HG03066 (cell line): Measurements from ENCODE around the gene NR5A2.

Experiments used
- ATAC-seq: cut with Tn5 transposase; IDR thresholded peaks from one replicate; pipeline ENCODE4 v1.9.1; 2021; ENCODE audit warnings: low read depth; ENCODE audit not compliant: unreplicated experiment

The NR5A2 gene

DNA sequence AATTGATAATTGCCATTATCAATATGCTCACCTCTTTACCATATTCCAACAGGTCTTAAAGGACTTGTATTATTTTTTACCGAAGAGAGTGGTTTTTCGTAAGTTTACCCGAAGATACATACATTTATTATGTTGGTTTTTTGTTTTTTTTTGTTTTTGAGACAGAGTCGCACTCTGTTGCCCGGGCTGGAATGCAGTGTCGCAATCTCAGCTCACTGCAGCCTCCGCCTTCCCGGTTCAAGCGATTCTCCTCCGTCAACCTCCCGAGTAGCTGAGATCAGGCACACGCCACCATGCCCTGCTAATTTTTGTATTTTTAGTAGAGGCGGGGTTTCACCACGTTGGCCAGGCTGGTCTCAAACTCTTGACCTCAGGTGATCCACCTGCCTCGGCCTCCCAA, 30.8 kb downstream of the NR5A2 start:
- no peak for ATAC-seq

GRCh38 chr1:200062143-200062542, 34.6 kb downstream of the NR5A2 start:
- no peak for ATAC-seq

DNA sequence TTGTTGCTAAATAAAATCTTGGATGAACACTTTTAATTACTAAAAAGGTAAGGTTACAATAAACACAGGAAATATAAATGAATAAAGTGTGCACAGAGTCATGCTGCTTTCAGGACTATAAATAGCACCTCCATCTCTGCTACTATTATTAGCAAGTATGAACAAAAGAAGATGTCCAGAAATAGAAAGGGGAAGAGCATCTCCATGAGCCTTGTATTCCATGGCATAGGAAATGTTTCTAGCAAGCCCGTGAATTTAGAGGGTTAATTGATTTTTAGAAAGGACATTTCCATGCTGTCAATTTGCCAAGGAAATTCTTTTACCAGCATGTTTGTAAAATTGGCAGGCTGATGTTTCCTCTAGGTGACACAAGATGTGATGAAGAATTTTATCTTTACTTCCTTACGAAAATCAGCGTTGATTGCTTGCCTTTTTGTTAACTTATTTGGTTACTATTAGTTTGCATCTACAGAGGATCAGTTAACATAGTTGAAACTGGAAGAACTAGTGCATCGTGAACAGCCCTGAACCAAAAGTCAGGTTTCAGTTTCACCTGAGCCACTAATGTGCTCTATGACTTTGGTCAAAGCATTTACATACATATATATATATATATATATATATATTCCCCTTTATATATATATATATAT, 45.3 kb downstream of the NR5A2 start:
- ATAC-seq = peak; percentile 98

GRCh38 chr1:200073286-200073637, 45.8 kb downstream of the NR5A2 start:
- peak; percentile 45 for ATAC-seq

GRCh38 chr1:200075522-200075921, 48.0 kb downstream of the NR5A2 start:
- no peak for ATAC-seq

GRCh38 chr1:200075938-200076546, 48.5 kb downstream of the NR5A2 start:
- ATAC-seq = no peak

DNA sequence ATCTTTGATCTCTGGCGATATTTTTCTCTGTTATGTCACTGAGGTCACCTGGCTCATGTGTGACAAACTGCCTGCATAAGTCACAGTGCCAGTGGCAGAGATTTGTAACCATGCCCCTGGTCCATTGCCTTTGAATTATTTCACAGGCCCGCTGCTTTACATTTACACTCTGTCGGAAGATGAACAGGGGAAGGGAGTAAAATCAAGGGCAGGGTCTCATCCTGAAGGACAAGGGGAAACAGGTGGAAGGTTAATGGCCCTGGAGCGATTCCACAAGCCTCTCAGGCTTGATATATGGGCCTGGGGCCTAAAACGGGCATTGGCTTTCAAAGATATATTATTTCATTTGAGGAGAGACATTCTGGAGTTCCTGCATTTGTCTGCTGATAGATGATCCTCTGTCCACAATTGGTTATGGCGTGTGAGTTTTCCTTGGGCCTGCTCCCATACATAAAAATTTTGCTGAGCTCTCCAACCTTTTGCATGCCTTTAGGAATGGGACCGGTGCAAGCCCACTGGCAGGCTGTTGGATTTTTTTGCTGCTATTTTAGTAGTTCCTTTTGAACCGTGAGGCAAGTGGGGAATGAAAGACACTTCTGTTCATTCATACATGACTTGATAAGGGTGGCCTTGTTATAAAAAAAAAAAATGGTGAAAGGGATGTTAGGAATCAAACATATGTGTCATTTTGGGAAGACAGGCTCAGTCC, 51.9 kb downstream of the NR5A2 start:
- no peak for ATAC-seq

DNA sequence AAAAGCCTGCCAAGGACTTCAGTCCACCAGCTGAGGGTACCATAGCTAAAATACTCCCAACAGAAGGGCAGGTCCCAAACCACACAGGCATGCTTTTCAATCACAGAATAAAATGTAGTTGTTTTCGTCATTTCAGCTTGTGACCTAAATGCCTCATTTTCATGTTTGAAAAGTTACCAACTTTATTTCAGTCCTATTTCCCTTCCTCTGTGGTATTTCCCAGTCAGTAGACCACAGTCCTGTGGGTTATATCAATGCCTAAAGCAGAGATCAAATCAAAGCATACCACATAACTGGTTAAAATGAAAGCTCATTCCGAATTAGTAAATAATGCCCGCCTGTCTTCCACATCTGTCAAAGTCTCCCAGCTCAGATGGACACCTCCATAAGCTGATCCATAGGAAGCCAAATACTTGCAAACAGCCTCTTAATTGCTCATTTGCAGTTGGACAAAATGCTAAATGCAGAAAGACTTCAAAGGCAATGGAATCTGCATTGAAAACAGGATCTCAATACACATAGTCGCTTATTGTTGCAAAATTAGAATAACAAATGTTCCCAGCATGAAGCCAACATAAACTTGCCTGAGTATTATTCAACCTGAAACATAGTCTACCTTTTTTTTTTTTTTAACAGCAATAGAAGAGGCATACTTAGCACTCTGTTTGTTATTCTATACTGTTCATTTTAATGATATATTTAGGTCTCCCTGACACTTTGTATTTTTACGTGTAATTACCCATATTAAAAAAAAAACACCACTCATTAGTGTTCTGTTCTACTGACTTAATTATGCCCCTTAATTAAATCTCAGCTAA, 53.9 kb downstream of the NR5A2 start:
- no peak for ATAC-seq

DNA sequence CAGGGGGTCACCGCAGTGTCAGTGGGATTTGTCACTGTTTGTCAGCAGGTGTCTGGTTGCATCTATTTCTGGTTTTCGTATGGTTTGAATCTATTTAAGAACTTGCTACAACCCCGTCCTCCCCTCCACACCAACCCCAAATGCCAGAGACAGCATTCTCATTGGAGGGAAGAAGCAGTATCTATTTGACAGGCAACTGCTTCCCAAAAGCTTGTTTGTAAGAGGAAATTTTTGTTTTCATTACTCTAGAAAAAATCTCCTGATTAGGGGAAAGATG, 54.4 kb downstream of the NR5A2 start:
- ATAC-seq = no peak

DNA sequence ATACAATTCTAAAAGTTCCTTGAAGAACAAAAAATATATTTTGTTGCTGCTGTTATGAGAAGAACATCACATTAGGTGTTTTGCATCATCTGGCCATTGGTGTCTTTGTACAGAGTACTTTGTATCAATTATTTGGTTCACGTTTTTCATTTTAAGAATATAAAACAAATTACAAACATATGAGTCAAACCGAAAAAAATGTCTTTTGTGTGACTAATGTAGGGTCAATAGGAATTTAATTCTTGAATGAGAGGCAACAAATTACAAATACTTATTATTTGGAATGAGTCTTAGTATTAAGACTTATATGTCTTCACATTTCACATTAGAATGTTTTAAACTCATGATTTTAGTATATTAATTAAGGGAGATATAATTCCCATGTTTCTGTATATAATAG, 54.8 kb downstream of the NR5A2 start:
- ATAC-seq = no peak

- ATAC-seq = no peak
Observed at GRCh38 chr1:200090252-200091159, 63.0 kb downstream of the NR5A2 start.

GRCh38 chr1:200095057-200095577, 67.6 kb downstream of the NR5A2 start:
- ATAC-seq = no peak

DNA sequence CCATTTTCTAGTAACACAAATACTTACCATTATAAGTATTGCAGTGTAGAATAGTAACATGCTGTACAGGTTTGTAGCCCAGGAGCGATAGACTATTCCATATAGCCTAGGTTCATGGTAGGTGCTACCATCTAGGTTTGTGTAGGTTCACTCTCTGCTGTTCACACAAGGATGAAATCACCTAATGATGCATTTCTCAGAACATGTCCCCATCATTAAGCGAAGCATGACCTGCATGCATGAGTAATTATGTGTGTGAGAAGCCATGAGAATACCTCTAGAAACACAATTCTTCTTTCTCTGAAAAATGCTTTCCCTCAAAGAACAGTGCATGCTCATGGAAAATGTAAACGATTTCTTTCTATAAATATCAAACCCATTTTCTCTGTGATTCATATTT, 69.3 kb downstream of the NR5A2 start:
- ATAC-seq = no peak

DNA sequence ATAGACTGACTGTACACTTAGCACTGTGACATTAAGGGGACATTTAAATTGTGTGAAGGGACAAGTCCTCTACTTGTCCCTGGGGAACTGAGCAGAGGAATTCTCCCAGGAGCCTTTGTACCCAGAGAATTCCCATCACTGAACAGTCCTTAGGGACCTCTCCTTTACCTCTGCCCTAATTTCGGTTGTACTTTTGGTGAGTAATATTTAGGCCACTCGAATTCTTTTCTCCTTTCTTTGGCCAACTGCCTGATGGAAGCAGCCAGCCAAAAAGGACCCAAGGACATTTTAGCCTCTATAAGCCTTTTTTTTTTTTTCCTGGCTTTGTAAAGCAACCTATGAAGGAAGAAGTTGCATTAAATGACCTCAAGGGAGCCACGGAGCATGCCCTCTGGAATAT, 71.5 kb downstream of the NR5A2 start:
- ATAC-seq = no peak

DNA sequence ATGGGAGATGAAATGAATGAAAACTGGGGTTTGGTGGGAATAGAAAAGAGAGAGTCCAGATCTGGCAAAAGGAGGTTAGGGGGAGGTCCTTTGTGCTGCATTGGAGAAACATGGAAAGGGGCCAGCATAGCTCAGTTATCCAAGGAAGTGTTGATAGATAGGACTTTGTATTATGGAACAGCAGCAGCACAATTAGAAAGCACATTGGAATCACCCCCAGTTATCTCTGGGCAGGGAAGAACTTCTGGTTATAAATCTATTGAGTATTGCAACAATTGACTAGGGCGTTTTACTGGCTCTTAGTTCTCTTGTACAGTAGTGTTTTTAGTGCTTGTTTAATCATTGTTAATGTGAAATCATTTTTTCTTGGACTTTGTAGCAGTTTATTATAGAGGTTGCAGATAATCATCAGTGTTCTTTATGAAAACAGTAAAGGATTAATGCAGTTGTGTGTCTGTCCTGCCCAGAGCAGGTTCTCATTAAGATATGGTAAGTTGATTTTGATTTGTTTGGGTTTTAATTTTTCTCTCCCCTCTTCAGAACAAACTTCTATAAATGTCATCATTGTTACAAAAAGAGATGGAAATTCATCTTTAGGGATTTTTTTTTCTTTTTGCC, 76.6 kb downstream of the NR5A2 start:
- ATAC-seq = no peak

DNA sequence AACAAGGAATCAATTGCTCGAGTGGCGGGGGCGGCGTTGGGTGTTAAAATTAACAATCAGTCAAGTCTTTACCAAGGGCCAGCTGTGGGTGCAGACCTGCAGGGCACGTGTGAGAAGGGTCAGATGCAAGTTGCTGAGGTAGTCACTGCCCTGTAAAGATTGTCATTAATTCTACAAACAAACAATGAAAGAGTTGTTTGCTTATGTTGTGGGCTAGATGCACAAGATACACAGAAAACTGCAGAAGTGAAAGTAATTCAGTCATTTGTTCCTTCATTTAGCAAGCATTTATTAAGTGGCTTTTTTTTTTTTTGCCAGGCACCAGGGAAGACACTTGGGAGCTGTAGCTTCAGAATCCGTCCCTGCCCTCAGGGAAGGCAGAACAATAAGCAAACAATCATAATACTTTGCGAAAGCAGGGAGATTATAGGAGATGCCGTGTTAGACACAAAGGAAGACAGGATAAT, 79.5 kb downstream of the NR5A2 start:
- no peak for ATAC-seq

DNA sequence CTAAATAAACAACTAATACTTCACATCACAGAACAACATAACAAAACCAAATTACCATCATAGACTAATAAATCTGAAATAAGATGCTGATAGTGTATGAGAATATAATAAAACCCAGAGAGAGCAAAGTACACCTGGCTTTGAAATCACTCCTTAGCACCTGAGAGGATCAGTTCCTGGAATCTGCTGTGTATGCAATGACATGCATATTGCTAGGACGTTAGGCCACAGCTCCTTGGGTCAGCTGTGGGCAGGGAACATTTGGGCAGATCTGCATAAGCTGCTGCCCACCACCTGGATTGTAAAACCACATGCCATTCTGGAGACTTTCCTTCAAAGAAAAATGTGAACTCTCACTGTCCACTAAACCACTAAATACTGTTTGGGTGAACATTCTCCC, 81.1 kb downstream of the NR5A2 start:
- no peak for ATAC-seq

GRCh38 chr1:200112290-200112689, 84.8 kb downstream of the NR5A2 start:
- no peak for ATAC-seq

DNA sequence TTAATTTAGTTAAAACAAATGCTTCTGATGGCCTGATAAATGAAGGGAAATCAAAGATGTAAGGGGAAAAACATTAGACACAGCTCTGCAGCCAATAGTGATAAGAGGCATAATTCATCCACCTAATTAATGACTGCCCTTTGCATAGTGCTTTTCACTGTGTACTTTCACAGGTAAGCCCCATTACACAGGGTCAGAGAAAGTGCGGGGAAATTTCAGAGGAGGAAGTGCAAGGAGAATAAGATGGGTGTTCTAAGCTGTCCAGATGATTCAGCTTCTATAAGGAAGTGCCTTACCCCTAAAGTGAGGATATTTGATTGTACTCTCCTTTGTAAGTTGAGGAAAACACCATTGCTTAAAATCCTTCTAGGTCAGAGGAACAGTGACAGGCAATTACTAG, 88.0 kb downstream of the NR5A2 start:
- ATAC-seq = no peak

GRCh38 chr1:200116324-200116723, 88.8 kb downstream of the NR5A2 start:
- ATAC-seq = no peak
